ENCODE data around the gene TOB1. TPM values are rescaled to one million over a fixed set of nuclear protein-coding genes. Genes with fewer than 3 reads are reported as not detected.
A peak's percentile ranks its signal among the peaks of the same experiment; 100 is the strongest.
"Not testable (repeated sequence)": the region's sequence is repeated elsewhere in the genome, so short reads cannot be mapped to it uniquely, and the experiment has no call there.

Gene TOB1
- total RNA-seq, 4 donors from 2014 or later, result 48.6 to 142 (median 81.3) TPM

- WGBS, 2 donors, result 51% methylated on average over 7 of the region's 7 CpGs
- peak overlapping the region in 3 of 4 donors; percentile 98 to 100 (median 99) for H3K27ac ChIP-seq
- no peak for DNase-seq (ENCODE audit: low spot score in 2 of 2)
- no peaks in the 10 kb centered on the region for H3K27me3 ChIP-seq
- H3K4me3 ChIP-seq, result peak overlapping the region in 1 of 4 donors; percentile 3
- H3K4me1 ChIP-seq, result peaks cover 0 to 48% (median 19%) of the 10 kb centered on the region in 4 donors
- no peak for TF ChIP-seq EP300 (IDR thresholded peaks at IDR 0.05)
- TF ChIP-seq CTCF (IDR thresholded peaks at IDR 0.05), result no peak
- no peak for TF ChIP-seq POLR2A (IDR thresholded peaks at IDR 0.05)
- H3K36me3 ChIP-seq, result peaks cover 0 to 18% (median 16%) of the 10 kb centered on the region in 3 donors
- no peaks in the 10 kb centered on the region for H3K9me3 ChIP-seq
Measured at GRCh38 chr17:50861822-50862528, 4.2 kb downstream of the TOB1 start.

- Histone ChIP-seq H3K4me1 (peaks cover 0 to 48% (median 19%) of the 10 kb centered on the region in 4 donors), H3K36me3 (peaks cover 0 to 18% (median 16%) of the 10 kb centered on the region in 3 donors), H3K27ac (peak overlapping the region; percentile 57 to 100 (median 98)), H3K9me3 (no peaks in the 10 kb centered on the region), H3K27me3 (no peaks in the 10 kb centered on the region), H3K4me3 (no peak overlapping the region)
- 51 to 68% methylated on average over 2 of the region's 2 CpGs for WGBS, 2 donors
- DNase-seq (ENCODE audit: low spot score in 2 of 2), result no peak
- TF ChIP-seq CTCF (IDR thresholded peaks at IDR 0.05) (no peak), EP300 (IDR thresholded peaks at IDR 0.05) (no peak), POLR2A (IDR thresholded peaks at IDR 0.05) (no peak)
Measured at GRCh38 chr17:50861334-50861676, 4.8 kb downstream of the TOB1 start.

- Histone ChIP-seq H3K27ac (peak overlapping the region in 3 of 4 donors; percentile 98 to 100 (median 99)), H3K4me1 (peaks cover 0 to 48% (median 19%) of the 10 kb centered on the region in 4 donors), H3K36me3 (peaks cover 0 to 18% (median 16%) of the 10 kb centered on the region in 3 donors)
- H3K4me3 ChIP-seq; DNase-seq (ENCODE audit: low spot score in 2 of 2); H3K27me3 ChIP-seq; H3K9me3 ChIP-seq: not testable (repeated sequence)
- 95 to 97% methylated on average over 15 of the region's 15 CpGs for WGBS, 2 donors
Measured at GRCh38 chr17:50859727-50860126, 6.4 kb downstream of the TOB1 start.

GRCh38 chr17:50858486-50859225, 7.5 kb downstream of the TOB1 start:
- WGBS, 2 donors, result 94 to 95% methylated on average over 12 of the region's 12 CpGs
- peaks cover 0 to 40% (median 18%) of the 10 kb centered on the region in 4 donors for H3K4me1 ChIP-seq
- H3K4me3 ChIP-seq, result no peak overlapping the region
- TF ChIP-seq CTCF (IDR thresholded peaks at IDR 0.05) (no peak), EP300 (IDR thresholded peaks at IDR 0.05) (no peak), POLR2A (IDR thresholded peaks at IDR 0.05) (no peak)
- H3K27ac ChIP-seq, result peak overlapping the region in 2 of 4 donors; percentile 98 to 99
- H3K27me3 ChIP-seq, result no peaks in the 10 kb centered on the region
- DNase-seq (ENCODE audit: low spot score in 2 of 2), result no peak
- peaks cover 0 to 18% (median 16%) of the 10 kb centered on the region in 3 donors for H3K36me3 ChIP-seq
- H3K9me3 ChIP-seq, result no peaks in the 10 kb centered on the region

GRCh38 chr17:50856431-50856830, 9.7 kb downstream of the TOB1 start:
- TF ChIP-seq EP300 (IDR thresholded peaks at IDR 0.05), result no peak
- TF ChIP-seq CTCF (IDR thresholded peaks at IDR 0.05), result no peak
- no peak for TF ChIP-seq POLR2A (IDR thresholded peaks at IDR 0.05)
- Histone ChIP-seq H3K4me1 (peaks cover 0 to 29% (median 6%) of the 10 kb centered on the region in 4 donors), H3K27ac (no peak overlapping the region), H3K27me3 (no peaks in the 10 kb centered on the region), H3K36me3 (peaks cover 0 to under 1% (median under 1%) of the 10 kb centered on the region in 3 donors), H3K9me3 (no peaks in the 10 kb centered on the region), H3K4me3 (no peak overlapping the region)
- 91 to 93% methylated on average over 2 of the region's 2 CpGs for WGBS, 2 donors
- DNase-seq (ENCODE audit: low spot score in 2 of 2), result no peak
